Measurements from ENCODE around the gene GLG1.
"Not testable (repeated sequence)": the region's sequence is repeated elsewhere in the genome, so short reads cannot be mapped to it uniquely, and the experiment has no call there.

GLG1 gene

DNA sequence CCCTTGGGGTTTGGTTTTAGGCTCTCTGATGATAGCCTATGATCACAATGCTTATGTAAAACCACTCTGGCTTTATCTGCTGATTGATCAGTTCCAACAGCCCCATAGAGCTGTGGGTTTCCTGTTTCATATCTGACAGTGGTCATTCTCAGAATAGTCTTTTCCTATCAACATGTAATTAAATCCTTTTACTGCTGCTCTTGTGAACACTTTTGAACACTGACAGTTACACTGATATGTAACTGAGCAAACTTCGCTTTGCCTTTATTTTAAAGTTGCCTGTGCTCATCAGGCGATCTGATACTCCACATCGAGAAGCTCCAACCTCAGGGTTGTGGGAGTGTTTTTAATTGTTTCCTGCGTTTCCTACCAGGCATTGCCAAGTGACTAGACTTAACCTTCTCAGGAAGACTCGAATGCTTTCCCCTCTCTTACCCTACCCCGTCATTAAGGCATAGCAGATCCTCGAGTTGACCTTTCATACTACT lies 168.4 kb downstream of the GLG1 start:
- DNase-seq = no peak

DNA sequence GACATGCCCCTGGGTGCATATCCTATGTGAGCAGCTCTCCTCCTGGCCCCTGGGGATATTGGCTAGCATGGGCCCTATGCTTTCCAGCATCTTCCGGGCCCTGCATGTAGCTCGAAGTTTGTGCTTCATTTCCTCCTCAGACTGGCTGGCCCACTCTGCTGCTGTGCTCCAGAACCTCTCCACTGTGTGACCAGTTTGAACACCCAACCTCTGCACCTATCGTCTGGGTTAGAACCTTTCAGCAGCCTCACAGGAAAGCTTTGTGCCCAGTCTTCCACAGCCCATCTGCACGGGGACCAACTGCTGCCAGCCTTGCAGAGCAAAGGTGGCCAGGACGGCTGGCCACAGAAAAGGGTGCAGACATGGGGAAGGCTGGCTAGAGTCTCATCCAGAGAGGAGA lies 175.4 kb downstream of the GLG1 start:
- no peak for DNase-seq

DNA sequence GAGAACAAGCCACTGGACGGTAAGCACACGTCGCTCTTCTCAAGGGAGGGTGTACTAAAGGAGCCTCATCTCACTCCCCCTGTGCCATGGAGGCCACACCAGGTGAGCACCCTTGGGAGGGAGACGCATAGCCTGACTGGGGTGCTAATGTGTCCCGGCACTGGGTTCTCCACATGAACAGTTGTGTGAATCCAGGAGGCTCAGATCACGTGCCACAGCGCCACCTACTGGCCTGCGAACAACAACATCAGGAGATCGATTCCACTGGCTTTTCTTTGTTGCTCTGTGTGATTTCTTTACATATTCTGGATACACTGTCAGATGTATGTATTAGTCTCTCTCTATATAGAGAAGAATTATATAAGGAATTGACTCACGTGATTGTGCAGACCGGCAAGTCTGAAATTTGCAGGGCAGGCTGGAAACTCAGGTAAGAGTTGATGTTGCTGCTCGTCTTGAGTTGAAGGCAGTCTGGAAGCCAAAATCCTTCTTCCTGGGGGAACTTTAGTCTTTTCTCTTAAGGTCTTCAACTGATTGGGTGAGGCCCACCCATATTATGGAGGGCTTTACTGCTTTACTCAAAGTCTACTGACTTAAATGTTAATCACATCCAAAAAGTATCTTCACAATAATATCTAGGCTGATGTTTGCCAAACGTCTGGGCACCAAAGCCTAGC lies 176.7 kb downstream of the GLG1 start:
- DNase-seq = peak in 7 of 14 donors; percentile 8 to 44 (median 24)

DNA sequence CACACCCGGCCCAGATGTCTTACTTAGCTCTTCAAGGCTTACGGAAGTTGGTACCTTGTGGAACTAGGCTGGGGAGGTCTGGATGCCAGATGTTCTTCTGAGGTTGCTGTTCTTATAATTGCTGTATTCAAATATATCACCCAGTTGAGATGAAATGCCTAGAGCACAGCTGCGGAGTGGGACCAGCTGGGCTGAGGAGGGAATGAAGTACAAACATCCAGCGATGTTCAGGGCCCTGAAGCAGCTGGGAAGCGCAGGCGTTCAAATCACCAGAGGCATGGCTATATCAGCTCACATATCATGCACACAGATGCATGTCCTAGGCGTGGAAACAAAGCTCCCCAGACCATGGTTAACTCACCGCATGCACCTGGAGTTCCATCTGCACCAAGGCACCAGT lies 178.4 kb downstream of the GLG1 start:
- DNase-seq = not testable (repeated sequence)

- DNase-seq = not testable (repeated sequence)
These were observed 181.2 kb downstream of the GLG1 start for GRCh38 chr16:74425751-74426150.

DNA sequence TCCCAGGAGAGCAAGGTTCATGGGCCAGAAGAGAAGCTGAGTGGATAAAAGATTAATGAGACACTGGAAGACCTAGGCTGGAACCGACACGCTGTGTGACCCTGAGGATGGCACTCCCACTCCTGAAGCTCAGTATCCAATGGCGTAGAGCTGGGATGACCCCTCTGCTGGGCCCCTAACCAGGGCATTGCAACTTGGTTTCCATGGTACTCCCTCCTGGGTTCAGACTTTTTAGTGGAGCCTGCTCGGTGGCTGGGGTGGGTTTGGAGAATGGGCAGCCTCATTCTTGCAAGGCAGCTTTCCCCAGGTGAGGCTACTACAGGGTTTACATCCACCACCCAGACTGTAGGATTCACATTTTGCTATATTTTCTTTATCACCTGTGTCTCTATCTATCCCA lies 183.2 kb downstream of the GLG1 start:
- DNase-seq = not testable (repeated sequence)

- DNase-seq = peak in 1 of 14 donors; percentile 15
These were observed 184.8 kb downstream of the GLG1 start for GRCh38 chr16:74422086-74422485.

DNA sequence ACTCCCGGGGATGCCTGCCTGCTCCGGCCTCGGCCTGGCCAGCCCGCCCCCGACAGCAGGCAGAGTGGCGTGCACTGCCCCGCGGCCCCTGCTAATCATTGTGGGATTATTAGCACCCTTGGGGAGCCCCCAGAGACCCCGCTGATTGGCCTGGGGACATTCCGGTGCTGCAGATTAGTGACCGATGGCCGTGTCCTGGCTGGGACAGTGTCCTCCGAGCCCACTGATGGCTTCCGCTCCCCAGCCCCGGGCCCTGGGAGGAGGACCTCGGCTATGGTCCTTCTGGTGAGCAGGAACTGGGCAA lies 185.5 kb downstream of the GLG1 start:
- DNase-seq = not testable (repeated sequence)

DNA sequence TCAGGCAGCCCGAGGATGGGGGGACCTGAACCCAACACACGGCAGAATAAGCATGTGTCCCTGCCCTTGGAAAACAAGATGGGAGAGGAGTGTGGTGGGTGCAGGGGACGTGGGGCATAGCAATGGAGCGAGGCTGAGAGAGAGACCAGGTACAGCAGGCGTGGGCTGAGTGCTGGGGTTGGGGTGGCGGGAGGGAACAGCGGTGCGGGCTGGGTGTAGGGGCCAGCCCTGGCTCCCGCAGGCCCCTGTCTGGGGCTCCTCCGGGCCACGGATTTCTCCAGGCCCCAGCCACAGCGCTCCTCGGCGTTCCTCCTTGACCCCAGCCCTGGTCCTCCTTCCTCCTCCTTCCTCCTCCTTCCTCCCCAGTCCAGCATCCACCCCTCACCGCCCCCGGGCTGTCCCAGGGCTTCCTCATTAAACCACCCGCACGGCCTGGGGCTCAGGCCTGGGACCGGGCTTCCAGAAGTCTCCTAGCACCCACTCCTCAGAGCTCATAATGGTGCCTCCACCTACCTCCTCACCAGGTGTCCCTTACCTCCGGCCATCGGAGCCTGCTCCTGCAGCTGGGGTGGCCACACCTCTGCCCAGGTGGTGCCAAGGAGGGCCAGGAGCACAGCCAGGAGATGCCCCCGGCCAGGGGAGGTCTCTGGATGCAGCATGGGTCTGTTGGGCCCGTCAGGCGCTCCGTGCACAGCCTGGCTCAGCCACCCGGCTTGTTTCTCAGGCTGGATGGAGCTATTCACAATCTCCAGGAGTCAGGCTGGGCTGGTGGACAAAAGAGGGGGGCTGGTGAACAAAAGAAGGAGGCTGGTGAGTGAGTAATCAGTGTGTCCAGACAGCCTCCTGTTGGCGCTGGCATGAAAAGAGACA lies 186.1 kb downstream of the GLG1 start, which contains the start of gene CLEC18B:
Gene CLEC18B (minus strand): TSS at position 867 of the 870 bp plus-strand sequence. CDS start 208 bp downstream, at position 659.
- peak in 3 of 14 donors; percentile 28 to 59 (median 33) for DNase-seq

GRCh38 chr16:74419811-74420210 lies 187.1 kb downstream of the GLG1 start:
- DNase-seq = not testable (repeated sequence)

DNA sequence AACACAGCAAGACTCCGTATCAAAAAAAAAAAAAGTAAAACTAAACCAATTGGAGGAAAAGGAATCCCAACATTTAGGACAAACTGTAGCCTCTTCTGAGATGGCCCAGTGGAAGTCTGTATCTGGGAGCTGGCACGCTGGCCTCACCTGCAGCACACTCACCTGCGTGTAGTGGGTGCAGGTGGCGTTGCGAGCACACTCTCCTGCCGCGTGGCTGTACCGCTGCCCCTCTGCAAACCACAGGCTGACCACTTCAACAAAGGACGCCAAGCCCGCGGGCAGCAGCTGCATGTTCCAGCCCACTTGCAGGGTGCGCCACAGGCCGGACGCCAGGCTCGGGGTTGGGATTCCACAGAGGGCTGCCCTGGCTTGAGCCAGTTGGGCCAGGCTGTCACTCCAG lies 189.0 kb downstream of the GLG1 start:
- DNase-seq = not testable (repeated sequence)

- not testable (repeated sequence) for DNase-seq
These were observed 193.0 kb downstream of the GLG1 start for GRCh38 chr16:74413920-74414319.

DNA sequence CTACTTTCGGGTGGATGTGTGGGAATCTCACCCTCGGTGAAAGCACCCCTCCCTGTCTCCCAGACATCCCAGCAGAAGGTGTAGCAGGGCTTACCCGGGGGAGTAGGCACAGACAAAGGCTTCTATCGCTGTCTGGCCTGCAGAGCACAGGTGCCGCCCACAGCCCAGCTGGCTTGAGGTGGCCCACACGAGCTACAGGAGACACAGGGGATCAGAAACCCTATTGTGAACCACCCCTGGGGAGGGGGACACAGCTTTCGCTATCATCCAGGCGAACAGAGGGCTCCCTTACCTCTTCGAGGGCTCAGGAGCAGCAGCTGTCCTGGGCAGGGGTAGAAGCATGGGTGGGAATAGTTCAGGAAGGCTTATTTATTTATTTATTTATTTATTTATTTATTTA lies 193.4 kb downstream of the GLG1 start:
- DNase-seq = not testable (repeated sequence)

DNA sequence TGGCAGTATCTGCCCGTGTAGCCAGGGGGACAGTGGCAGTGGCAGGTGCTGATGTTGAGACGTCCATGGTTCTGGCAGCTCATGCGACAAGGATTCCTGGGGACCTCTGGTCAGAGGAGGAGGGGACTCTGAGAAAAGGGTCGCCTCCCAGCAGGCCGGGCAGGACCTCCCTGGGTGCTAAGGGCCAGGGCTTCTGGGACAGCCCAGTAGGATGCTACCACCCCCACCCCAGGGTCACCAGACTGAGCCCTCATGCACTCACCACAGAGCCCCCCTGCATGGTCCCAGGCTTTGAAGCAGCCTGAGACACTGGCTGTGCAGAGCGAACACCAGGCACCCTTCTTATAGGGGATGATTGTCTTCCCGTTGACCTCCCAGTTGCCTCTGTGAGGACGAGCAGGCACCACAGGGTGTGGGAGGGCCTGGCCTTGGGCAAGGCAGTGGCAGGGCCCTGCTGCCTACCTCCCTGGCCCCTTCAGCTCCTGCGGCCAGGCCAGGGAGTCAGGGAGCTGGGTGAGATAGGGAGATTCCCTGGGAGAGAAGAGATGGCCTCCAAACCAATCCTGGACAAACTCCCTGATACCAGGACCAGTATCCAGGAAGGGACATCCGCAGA lies 194.0 kb downstream of the GLG1 start:
- not testable (repeated sequence) for DNase-seq

GRCh38 chr16:74412138-74412774 lies 194.7 kb downstream of the GLG1 start:
- DNase-seq = not testable (repeated sequence)

GRCh38 chr16:74410981-74411380 lies 195.9 kb downstream of the GLG1 start:
- not testable (repeated sequence) for DNase-seq

- not testable (repeated sequence) for DNase-seq
These were observed 196.6 kb downstream of the GLG1 start for GRCh38 chr16:74410057-74410957.

DNA sequence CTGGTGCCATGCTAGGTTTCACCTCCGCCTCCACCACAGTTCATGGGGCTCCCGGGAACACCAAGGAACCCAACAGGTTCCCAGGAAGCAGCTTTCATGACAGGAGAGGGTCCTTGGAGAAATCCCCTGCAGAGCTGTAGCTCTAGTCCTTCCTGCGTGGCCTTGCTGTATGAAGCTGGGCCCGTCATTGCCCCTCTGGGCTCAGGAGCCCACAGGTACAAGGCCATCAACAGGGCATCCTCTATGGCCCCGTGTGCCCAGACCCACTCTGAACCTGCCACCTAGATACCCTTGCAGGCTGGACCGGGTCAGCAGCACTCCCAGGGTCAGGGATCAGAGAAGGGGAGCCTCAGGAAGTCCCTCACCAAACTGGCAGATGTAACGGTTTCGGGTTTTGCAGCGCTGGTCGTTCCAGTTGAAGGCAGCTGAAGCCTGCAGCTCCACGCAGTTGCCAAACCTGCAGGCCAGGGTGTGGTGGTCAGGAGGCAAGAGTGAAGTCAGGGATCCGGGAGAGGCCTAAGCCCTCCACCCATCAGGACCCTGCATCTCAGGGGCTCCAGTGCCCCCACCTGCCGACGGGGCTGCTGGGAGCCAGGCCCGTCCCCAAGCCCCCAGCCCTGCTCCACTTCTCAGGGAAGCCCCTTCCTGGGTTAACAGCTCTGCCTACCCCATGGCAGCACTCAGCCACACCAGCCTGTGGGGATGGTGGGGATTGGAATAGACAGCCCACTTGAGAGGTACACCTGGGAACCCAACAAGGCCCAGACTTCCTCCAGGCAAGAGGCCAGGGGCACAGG lies 197.5 kb downstream of the GLG1 start:
- not testable (repeated sequence) for DNase-seq

- peak in 1 of 14 donors; percentile 18 for DNase-seq
These were observed 199.6 kb downstream of the GLG1 start for GRCh38 chr16:74407362-74407705.

DNA sequence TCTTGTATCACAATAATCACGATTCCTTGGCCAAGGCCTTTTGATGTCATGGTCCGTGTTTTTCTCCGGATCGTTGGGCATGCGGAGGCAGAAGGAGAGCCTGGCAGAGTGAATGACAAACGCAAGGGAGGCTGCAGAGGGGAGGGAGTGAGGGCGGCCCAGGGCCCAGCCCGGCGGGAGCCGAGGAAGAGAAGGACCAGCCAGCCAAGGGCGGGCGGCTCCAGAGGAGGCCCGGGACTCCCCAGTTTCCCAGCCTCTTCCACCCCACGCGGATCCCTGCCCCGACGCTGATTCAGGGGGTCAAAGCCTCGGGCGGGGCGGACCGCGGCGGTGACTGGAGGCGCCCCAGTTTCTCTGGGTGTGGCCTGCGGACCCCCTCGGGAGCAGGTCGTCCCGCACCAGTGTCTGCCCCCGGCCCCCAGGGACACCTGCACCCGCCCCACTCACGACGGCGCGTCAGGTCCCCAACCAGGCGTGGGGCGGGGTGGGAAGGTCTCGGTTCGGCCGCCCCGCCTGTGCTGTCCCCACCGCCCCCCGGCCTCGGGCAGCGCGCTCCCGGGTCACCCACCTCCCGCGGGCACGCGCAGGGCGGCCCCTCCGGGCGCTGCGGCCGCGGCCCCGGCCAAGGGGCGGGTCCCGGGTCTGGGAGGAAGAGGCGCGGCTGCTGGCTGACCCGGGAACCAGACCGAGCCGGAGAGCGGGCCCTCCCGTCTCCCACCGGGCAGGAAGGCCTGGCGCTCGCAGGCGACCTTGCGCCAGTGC lies 200.1 kb downstream of the GLG1 start:
- not testable (repeated sequence) for DNase-seq
